ENCODE measurements around the gene SDHAF1.

Gene SDHAF1

GRCh38 chr19:35987571-35987896 lies 7.5 kb upstream of the SDHAF1 start:
- DNase-seq: no peak

DNA sequence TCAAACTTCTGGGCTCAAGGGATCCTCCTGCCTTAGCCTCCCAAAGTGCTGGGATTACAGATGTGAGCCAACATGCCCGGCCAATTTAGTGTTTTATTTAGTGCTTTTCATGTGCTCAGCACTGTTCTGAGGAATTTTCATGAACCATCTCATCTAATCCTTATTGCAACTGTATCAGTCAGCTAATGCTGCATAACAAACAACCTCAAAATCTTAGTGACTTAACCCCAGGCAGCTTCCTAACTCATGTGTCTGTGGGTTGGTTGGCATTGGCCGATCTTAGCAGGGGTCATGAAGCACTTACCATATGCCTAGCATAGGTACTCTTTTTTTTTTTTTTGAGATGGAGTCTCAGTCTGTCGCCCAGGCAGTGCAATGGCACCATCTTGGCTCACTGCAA lies 6.2 kb upstream of the SDHAF1 start:
- no peak for DNase-seq

- no peak for DNase-seq
Observed at GRCh38 chr19:35990156-35990555, 4.8 kb upstream of the SDHAF1 start.

DNA sequence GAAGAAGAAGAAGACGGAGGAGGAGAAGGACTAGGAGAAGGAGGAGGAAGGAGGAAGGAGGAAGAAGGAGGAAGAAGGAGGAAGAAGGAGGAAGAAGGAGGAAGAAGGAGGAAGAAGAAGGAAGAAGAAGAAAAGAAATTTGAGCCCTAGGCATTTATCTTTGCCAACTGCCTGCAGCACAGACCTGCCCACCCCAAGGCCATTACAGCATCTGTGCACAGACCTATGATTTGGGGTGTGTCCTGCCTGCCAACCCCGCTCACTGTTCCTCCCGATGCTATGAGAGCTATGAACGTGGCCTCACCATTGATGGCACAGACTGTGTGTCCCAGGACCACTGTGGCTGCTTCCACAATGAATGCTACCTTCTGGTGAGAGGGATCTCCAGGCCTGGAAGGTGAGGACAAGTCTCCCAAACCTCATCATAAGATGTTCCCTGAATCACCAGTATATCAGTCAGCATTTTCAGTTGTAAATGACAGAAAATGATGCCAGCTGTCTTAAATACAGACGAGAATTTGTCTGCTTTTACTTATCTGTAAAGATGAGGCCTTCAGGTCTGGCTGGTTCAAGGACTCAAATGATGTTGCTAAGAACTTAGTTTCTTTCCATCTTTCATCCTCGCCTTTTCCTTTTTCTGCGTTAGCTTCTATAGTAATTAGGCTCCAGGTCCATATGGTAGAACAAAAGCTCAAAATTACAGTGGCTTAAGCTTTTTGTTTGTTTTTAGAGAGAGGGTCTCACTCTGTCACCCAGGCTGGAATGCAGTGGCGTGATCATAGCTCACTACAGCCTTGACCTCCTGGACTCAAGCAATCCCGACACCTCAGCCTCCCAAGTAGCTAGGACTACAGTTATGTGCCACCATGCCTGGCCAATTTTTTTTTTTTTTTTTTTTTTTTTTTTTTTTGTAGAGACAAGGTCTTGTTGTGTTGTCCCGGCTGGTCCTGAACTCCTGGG lies 3.9 kb upstream of the SDHAF1 start:
- no peak for DNase-seq

GRCh38 chr19:35991731-35992450 lies 3.1 kb upstream of the SDHAF1 start:
- DNase-seq: no peak

- DNase-seq: no peak
Observed at GRCh38 chr19:35992907-35993765, 1.9 kb upstream of the SDHAF1 start.

DNA sequence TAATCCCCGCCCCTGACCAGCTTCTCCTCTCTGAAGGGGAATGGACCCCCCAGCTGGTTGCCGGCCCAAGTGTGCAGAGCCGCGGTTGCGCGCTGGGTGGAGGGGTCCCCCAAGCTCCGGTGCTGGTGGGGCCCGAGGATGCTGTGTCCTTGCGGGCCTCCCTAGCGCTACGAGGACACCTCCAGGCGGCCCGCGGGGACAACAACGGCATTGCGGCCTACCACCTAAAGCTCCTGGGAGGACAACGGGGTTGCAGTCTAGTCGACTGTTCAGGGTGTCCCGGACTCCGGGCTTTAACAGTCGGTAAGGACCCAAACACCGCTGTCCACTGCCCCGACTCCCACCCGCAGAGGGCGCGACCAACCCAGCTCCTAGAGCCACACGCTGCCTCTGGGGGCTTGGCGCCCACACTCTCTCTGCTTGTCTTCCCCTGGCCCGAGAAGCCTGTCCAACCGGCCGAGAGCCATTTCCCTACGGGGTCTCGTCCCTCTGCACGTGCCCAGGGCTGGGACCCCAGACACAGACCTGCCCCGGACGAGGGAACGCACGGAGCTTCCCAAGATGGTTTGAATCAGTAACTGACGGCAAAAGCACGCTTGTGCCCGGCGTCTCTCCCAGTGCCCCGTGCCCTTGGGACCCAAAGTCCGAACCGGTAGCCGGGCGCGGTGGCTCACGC lies 927 bp upstream of the SDHAF1 start:
- no peak for DNase-seq

DNA sequence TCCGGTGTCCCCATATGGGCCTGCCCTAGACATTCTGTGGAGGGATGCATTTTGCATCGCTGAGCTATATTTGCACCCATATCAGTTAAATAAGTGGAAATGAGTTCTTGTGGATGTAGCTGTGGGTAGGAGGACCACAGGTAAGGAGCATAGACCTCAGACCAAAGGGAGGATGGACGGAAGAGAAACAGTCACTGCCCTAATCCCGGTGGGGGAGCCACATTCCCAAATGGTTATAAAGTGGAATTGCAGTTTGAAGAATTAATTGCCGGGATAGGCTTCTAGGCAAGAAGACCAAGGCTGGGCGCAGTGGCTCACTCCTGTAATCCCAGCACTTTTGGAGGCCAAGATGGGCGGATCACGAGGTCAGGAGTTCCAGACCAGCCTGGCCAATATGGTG lies 1.8 kb downstream of the SDHAF1 start:
- no peak for DNase-seq

GRCh38 chr19:36001605-36002004 lies 6.6 kb downstream of the SDHAF1 start:
- no peak for DNase-seq

- no peak for DNase-seq
Observed at GRCh38 chr19:36003284-36003683, 8.3 kb downstream of the SDHAF1 start.

DNA sequence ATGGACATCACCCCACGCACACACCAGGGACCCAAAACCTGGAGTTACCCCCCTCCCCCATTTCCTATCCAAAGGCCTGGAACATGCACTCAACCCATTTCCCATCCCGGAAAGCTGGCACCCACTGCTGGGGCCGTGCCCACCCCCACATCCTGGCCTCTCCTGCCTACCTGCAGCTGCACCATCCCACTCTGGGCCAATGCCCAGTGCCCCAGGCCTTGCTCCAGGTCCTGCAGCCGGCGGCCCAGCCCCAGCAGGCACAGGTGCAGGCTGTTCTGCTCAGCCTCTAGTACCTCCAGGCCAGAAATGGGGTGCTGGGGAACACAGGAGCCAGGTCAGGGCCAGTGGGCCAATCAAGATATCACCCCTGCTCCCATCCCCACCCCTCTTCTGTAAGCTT lies 12.0 kb downstream of the SDHAF1 start:
- no peak for DNase-seq

GRCh38 chr19:36008336-36008978 lies 13.5 kb downstream of the SDHAF1 start, which contains the start of gene SYNE4:
Gene SYNE4 (minus strand): TSS chr19:36008813. CDS start chr19:36008681, 132 bp downstream.
- peak in 1 of 2 experiments; percentile 24 for DNase-seq

DNA sequence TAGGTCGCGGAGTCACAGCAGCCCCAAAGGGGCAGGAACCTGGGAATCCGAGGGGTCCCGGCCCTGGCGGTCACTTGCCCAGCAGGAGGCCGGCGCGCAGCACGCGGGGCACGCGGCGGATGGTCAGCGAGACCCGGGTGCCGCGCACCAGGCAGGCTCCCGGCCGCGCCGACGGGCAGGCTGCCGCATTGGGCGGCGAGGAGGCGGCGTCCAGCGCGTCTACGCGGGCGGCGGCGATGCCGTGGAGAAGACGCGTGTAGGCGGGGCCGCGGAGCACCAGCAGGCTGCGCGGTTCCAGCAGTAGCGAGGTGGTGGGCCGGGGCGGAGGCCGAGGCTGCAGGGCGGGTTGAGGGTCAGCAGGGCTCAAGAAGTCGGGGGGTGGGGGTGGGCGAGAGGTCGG lies 14.2 kb downstream of the SDHAF1 start:
- DNase-seq: peak in 1 of 2 experiments; percentile 27

DNA sequence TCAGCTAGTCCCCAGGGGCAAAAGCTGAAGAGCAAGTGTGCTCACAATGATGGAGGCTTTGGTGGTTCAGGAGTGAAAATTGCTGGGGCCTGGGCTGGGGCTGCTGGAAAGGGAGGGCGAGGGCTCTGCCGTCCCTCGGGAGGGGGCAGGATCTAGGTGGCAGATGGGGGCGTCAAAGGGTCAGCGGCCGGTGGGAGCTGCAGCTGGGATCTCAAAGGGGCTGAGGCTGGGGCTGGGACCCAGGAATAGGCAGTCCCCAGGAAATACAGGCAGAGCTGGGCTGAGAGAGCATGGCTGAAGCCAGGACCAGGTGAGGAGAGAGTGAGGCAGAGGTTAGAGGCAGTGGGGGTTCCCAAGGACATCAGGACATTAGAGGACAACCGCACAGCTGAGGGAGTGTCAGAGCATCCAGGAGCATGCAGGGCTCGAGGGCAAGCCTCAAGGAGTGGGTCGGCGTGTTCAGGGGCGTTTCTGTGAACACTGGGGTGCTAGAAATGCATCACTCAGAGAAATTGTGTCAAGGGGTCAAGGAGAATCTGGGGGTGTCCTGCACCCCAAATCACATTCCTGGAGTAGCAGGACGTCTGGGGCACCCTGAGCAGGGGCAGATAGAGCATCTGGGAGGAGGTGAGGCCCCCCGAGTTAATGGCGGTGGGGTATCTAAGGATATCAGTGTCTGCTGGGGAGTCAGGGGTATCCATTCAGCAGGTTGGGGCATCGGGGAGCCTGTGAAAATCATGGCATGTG lies 14.8 kb downstream of the SDHAF1 start:
- no peak for DNase-seq

DNA sequence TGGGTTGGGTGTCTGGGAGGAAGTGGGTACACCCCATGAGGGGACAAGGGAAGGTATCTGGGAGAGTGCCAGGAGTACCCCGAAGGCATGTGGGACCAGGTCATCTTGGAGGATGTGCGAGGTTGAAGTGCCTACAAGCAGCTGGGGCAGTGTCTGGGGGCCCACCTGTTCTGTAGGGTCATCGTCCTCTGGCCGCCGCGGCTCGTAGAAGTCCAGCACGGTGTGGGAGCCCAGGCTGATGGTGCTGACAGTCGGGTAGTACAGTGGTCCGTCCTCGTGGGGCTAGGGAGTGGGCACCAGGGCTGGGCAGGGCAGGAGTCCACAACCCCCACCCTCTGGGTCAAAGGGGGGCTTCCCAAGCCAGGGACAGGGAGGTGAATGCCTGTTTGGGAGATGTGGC lies 15.4 kb downstream of the SDHAF1 start:
- no peak for DNase-seq

- no peak for DNase-seq
Observed at GRCh38 chr19:36013280-36014011, 18.5 kb downstream of the SDHAF1 start.

DNA sequence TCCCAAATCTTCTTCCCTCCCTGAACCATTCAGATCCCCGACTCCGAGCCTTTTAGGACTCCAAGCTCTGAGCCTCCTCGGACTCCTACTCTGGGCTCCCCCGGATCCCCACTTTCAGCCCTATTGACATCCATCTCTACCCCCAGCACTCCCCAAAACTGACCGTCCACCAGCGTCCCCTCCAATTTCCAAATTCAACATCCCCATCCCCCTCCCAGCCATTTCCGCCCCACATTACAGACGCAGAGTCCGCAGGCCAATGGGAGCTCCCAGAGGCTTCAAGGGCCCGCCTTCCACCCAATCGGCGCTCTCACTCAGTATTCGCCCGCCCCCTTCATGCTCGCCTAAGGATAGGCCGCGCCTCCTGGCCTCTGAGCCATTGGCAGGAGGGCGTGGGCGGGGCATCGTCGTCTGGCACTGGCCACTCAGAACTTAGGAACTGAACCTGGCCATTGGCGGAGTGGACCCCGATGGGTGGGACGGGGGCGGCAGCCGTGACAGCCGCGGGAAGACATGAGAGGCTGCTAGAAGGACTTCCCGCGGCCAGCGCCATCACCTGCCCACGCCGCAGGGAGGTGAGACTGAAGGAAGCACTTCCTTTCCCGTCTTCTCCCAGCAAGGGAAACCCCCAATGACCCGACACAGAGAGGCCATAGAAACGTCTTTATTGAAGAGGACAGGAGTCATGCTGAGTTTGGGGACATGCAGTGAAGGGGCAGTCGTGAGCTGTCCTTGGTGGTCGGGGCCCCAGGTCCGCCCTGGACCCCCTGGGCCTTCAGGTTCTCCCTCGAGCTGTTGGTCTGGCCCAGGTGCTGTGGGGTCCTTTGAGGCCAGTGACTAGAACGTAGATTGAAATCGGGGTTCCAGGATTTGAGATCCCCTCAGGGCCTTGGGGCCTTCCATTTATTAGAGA lies 19.3 kb downstream of the SDHAF1 start, which contains the start of gene ALKBH6:
Gene ALKBH6, minus strand, starts transcription at position 202 of the 913 bp plus-strand sequence. CDS start 816 bp downstream, outside the sequence.
- DNase-seq: peak; percentile 98 to 99

DNA sequence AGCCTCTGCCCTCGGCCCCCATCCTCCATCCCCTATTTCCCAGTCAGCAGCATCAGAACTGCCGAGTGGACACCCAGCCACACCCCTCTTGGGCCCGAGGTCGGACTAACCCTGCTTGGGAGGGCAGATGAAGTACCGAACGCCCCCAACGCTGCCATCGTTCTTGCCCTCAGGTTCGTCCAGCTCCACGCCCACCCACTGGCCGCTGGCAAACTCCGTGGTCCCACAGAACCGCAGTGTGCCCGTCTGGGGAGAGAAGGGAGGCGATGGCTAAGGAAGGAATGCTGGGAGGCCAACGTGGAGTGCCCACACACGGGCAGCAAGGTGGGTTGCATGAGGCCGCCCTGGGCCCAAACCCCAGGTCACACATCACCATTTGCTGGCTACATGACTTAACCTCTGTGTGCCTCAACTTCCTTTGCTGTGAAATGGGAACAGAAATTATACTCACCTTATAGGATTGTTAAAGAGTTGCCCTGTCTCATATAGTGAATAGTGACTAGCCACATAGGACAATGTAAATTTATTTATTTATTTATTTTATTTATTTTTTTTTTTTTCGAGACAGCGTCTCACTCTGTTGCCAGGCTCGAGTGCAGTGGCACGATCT lies 24.2 kb downstream of the SDHAF1 start:
- no peak for DNase-seq

GRCh38 chr19:36023432-36023831 lies 28.4 kb downstream of the SDHAF1 start:
- DNase-seq: no peak

All from NCI-H187 (cell line).